Testis (tissue), 3 donors: ENCODE data around the gene DAB1. TPM values are rescaled to one million over a fixed set of nuclear protein-coding genes. Genes with fewer than 3 reads are reported as not detected.

ENCODE experiments used
- DNase-seq: peaks from one replicate; pipeline ENCODE4 v3.0.0-alpha.2; 2019
- H3K27ac ChIP-seq, 2 donors: fragments of 200-600 bp; sonication (generic); one replicate each; pipeline ENCODE4 v1.5.1; 2019
- H3K27me3 ChIP-seq: fragments of 200-600 bp; sonication (generic); one replicate; pipeline ENCODE4 v1.5.1; 2019
- H3K36me3 ChIP-seq: fragments of 200-600 bp; sonication (generic); one replicate; pipeline ENCODE4 v1.5.1; 2017; ENCODE audit warnings: low read depth; ENCODE audit errors: missing control alignments
- H3K4me1 ChIP-seq: fragments of 200-600 bp; sonication (generic); one replicate; pipeline ENCODE4 v1.5.1; 2019
- H3K4me3 ChIP-seq, 2 donors: fragments of 200-600 bp; sonication (generic); one replicate each; pipeline ENCODE4 v1.5.1; 2017 to 2019
- H3K9me3 ChIP-seq: fragments of 200-600 bp; sonication (generic); one replicate; pipeline ENCODE4 v1.5.1; 2017
- CTCF ChIP-seq, 3 experiments: fragments of 450-650 bp in 2 of 3; fragments of 200-600 bp in 1 of 3; sonication (generic) in 1 of 3; IDR thresholded peaks; one replicate each; pipeline ENCODE4 v1.5.1; 2016 to 2019; ENCODE audit warnings: antibody characterized with exemption in 3 of 3, mild to moderate bottlenecking in 2 of 3, moderate library complexity in 1 of 3
- POLR2A ChIP-seq: fragments of 450-650 bp; IDR thresholded peaks from one replicate; pipeline ENCODE4 v1.6.1; 2017; ENCODE audit warnings: antibody characterized with exemption, mild to moderate bottlenecking, moderate library complexity
- WGBS, 2 donors: methylation state at CpG; one replicate each; pipeline ENCODE4 v1.1.5; 2018; 5-methylcytosine and 5-hydroxymethylcytosine counted together
- intact Hi-C: fragments of 100-400 bp; cut with DNase I; formaldehyde crosslinking; loops from one replicate; pipeline ENCODE4 v1.15.1; 2023; ENCODE audit warnings: low total_unique reads
- polyA plus RNA-seq: library from polyadenylated mRNA; stranded (reverse); fragments of 350-450 nt; fragmentation: Illumina TruSeq; extraction: RNeasy Lipid Tissue Mini Kit (QIAGEN cat#74804); gene quantifications from one replicate; pipeline ENCODE4 v1.2.3, GENCODE V29; 2014; ENCODE audit warnings: low read depth, low replicate concordance; ENCODE audit not compliant: insufficient read depth
- total RNA-seq, 2 donors: library from RNA; depleted of rRNA; stranded (reverse); fragments of >200 nt; gene quantifications; one replicate each; pipeline ENCODE4 v1.2.3, GENCODE V29; 2016

DAB1 gene
- total and polyA plus RNA-seq, 3 donors from 2014 or later, result 0.79 to 1.7 (median 1.2) TPM

- Histone ChIP-seq H3K4me1 (no peaks in the 10 kb centered on the region), H3K27me3 (no peaks in the 10 kb centered on the region), H3K36me3 (no peaks in the 10 kb centered on the region), H3K4me3 (no peak overlapping the region), H3K9me3 (no peaks in the 10 kb centered on the region), H3K27ac (no peak overlapping the region)
- intact Hi-C loops, result no loop called here
- no peak for DNase-seq
- WGBS, 2 donors, result 88 to 89% methylated on average over 8 of the region's 8 CpGs
- TF ChIP-seq POLR2A (no peak), CTCF (IDR thresholded peaks at IDR 0.05) (no peak)
These were observed 471.4 kb downstream of the DAB1 start for GRCh38 chr1:56952501-56952900.

GRCh38 chr1:56948403-56949023 is 475.3 kb downstream of the DAB1 start:
- 80% methylated on average over 1 of the region's 1 CpG for WGBS, 2 donors
- no peak for TF ChIP-seq POLR2A
- TF ChIP-seq CTCF (IDR thresholded peaks at IDR 0.05), result no peak
- Histone ChIP-seq H3K27me3 (no peaks in the 10 kb centered on the region), H3K36me3 (no peaks in the 10 kb centered on the region), H3K27ac (no peak overlapping the region), H3K9me3 (no peaks in the 10 kb centered on the region), H3K4me3 (no peak overlapping the region), H3K4me1 (no peaks in the 10 kb centered on the region)
- no peak for DNase-seq
- intact Hi-C loops, result no loop called here
